K562 (cell line): ENCODE data around the gene PKD1L1. TPM values are rescaled to one million over a fixed set of nuclear protein-coding genes. Genes with fewer than 3 reads are reported as not detected.

Experiments
- BCOR ChIP-seq: fragments of 450-650 bp; IDR thresholded peaks from 2 replicates; pipeline ENCODE4 v1.6.1; 2016
- CBX3 ChIP-seq, 2 experiments: IDR thresholded peaks; 1 replicate in 1 of 2; 2 replicates in 1 of 2; pipeline ENCODE4 v1.6.1; 2012; ENCODE audit warnings: inconsistent platforms in 2 of 2, low read length in 2 of 2, borderline replicate concordance in 1 of 2, control low read depth in 1 of 2
- FOXJ3 ChIP-seq: sonication (generic); formaldehyde crosslinking; IDR thresholded peaks from 2 replicates; pipeline ENCODE4 v1.4.0; 2020; ENCODE audit warnings: mild to moderate bottlenecking, missing genetic modification reagents
- HOXB6 ChIP-seq: fragments of 250-450 bp; sonication (Bioruptor Pico); IDR thresholded peaks from 2 replicates; pipeline ENCODE4 v1.5.1; 2022; ENCODE audit warnings: mild to moderate bottlenecking, borderline replicate concordance
- MTF1 ChIP-seq: fragments of 250-450 bp; sonication (Bioruptor Pico); IDR thresholded peaks from 2 replicates; pipeline ENCODE4 v1.9.0; 2021; ENCODE audit warnings: moderate library complexity, mild to moderate bottlenecking, inconsistent platforms, borderline replicate concordance
- MXI1 ChIP-seq: IDR thresholded peaks from 2 replicates; pipeline ENCODE4 v1.6.1; 2011; ENCODE audit warnings: low read depth, mild to moderate bottlenecking, improper control_type of control experiment, low read length
- NR2C1 ChIP-seq, 2 experiments: fragments of 450-650 bp; IDR thresholded peaks; 2 replicates each; pipeline ENCODE4 v1.6.1; 2017; ENCODE audit warnings: mild to moderate bottlenecking in 2 of 2, antibody characterized with exemption in 1 of 2, inconsistent platforms in 1 of 2, missing compliant biosample characterization in 1 of 2, missing genetic modification characterization in 1 of 2
- PCBP2 ChIP-seq: fragments of 200-400 bp; formaldehyde crosslinking; IDR thresholded peaks from 2 replicates; pipeline ENCODE4 v1.6.1; 2018; ENCODE audit warnings: low read length, low read depth, mild to moderate bottlenecking, moderate library complexity; ENCODE audit not compliant: poor library complexity, severe bottlenecking
- POLR2B ChIP-seq: fragments of 450-650 bp; IDR thresholded peaks from 2 replicates; pipeline ENCODE4 v1.6.1; 2018; ENCODE audit warnings: low read depth; ENCODE audit not compliant: partially characterized antibody
- RBM17 ChIP-seq: fragments of 200-400 bp; formaldehyde crosslinking; IDR thresholded peaks from 2 replicates; pipeline ENCODE4 v1.6.1; 2017; ENCODE audit warnings: low read depth, mild to moderate bottlenecking, low read length, borderline replicate concordance
- RBM34 ChIP-seq: fragments of 200-400 bp; formaldehyde crosslinking; IDR thresholded peaks from 2 replicates; pipeline ENCODE4 v1.6.1; 2018; ENCODE audit warnings: low read length, borderline replicate concordance; ENCODE audit not compliant: insufficient read depth
- SIX5 ChIP-seq, 2 experiments: IDR thresholded peaks; 2 replicates each; pipeline ENCODE4 v1.6.1; 2011; ENCODE audit warnings: low read length in 2 of 2, borderline replicate concordance in 1 of 2, low read depth in 1 of 2, mild to moderate bottlenecking in 1 of 2, moderate library complexity in 1 of 2; ENCODE audit not compliant: insufficient read depth in 1 of 2
- SLC30A9 ChIP-seq: fragments of 250-450 bp; sonication (Bioruptor Pico); IDR thresholded peaks from 2 replicates; pipeline ENCODE4 v1.8.0; 2022; ENCODE audit warnings: mild to moderate bottlenecking, moderate library complexity
- SMAD2 ChIP-seq: fragments of 150-350 bp; IDR thresholded peaks from 2 replicates; pipeline ENCODE4 v1.6.1; 2014; ENCODE audit warnings: low read depth, mild to moderate bottlenecking, low read length
- STAT6 ChIP-seq: sonication (generic); formaldehyde crosslinking; IDR thresholded peaks from 2 replicates; pipeline ENCODE4 v1.8.1; 2023; ENCODE audit warnings: mild to moderate bottlenecking, missing genetic modification reagents
- TAL1 ChIP-seq: fragments of 450-650 bp; IDR thresholded peaks from 2 replicates; pipeline ENCODE4 v1.6.1; 2016; ENCODE audit warnings: mild to moderate bottlenecking
- ZBTB1 ChIP-seq: sonication (generic); formaldehyde crosslinking; IDR thresholded peaks from 2 replicates; pipeline ENCODE4 v1.8.1; 2023; ENCODE audit warnings: missing genetic modification reagents, low read depth, mild to moderate bottlenecking, borderline replicate concordance
- ZFP30 ChIP-seq: fragments of 250-450 bp; sonication (Bioruptor Pico); IDR thresholded peaks from 2 replicates; pipeline ENCODE4 v1.8.0; 2022; ENCODE audit warnings: moderate library complexity, mild to moderate bottlenecking, inconsistent platforms, borderline replicate concordance
- ZNF174 ChIP-seq: fragments of 250-450 bp; sonication (Bioruptor Pico); IDR thresholded peaks from 2 replicates; pipeline ENCODE4 v1.4.0; 2020; ENCODE audit warnings: mild to moderate bottlenecking
- ZNF277 ChIP-seq: fragments of 250-450 bp; sonication (Bioruptor Pico); IDR thresholded peaks from 2 replicates; pipeline ENCODE4 v1.8.0; 2022; ENCODE audit warnings: inconsistent platforms, mild to moderate bottlenecking, moderate library complexity, borderline replicate concordance
- polyA plus RNA-seq, 8 experiments: library from polyadenylated mRNA; depleted of rRNA in 4 of 8; stranded (reverse) in 5 of 8; unstranded in 3 of 8; fragments of >200 nt; fragmentation: Nextera tagmentation in 2 of 8; fragmentation: Illumina TruSeq in 1 of 8; extraction: Ambion mirVana in 2 of 8; extraction: Trizol in 1 of 8; gene quantifications; 2 replicates each; pipeline versions ENCODE4 v1.2.1 to v1.2.3, GENCODE V29; 2011 to 2014; ENCODE audit warnings: inconsistent platforms in 1 of 8, missing spikeins in 1 of 8
- total RNA-seq, 7 experiments: library from RNA; depleted of rRNA in 6 of 7; stranded (reverse); fragments of >200 nt in 6 of 7; fragmentation: Illumina TruSeq in 2 of 7; extraction: Trizol in 2 of 7; gene quantifications; 2 replicates each; pipeline versions ENCODE4 v1.2.1 to v1.2.3, GENCODE V29; 2011 to 2021; ENCODE audit warnings: low replicate concordance in 1 of 7
- TF ChIP-seq, protein P1 (sequence below): IDR thresholded peaks from 2 replicates; pipeline ENCODE4 v1.6.1; 2011; ENCODE audit warnings: borderline replicate concordance, low read depth, mild to moderate bottlenecking, moderate library complexity, low read length; ENCODE audit not compliant: insufficient read depth, poor library complexity, severe bottlenecking

PKD1L1 gene
- total and polyA plus RNA-seq, 9 of the 15 experiments (the other 6 are each of a cell fraction or from before 2014, with no cell fraction given) = 0.01 to 0.02 TPM; not detected in 7

DNA sequence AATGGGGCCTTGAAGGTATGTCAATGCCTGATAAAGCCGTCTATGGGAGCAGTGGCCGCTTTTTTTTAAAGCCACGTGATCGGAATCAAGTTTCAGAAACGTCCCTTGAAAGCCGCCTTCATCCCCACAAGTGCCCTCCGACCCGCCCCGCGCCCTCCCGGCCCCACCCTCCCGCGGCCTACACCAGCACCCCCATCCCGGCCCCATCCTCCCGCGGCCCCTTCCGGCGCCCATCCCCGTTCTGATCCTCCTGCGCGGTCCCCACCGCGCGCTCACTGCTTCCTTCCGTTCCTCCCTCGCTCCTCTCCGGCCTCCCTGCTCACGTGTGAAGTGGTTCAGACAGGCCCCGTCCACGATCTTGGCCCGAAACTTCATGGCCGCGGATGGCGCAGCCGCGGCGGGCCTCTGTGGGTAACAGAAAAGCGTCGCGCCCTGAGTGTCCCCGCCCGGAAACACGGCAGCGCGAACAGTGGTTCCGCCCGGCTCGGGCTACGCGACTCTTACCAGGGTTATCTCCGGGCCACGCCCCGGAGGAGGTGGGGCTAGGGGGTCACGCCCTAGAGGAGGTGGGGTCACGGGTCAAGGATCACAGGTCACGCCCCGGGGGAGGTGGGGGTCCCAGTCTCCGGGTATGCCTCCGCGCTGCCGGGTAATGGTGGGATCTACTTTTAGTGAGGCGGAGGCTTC is 31.0 kb upstream of the PKD1L1 start, which contains the start of gene HUS1 (continued):
- TF ChIP-seq, protein P1, sequence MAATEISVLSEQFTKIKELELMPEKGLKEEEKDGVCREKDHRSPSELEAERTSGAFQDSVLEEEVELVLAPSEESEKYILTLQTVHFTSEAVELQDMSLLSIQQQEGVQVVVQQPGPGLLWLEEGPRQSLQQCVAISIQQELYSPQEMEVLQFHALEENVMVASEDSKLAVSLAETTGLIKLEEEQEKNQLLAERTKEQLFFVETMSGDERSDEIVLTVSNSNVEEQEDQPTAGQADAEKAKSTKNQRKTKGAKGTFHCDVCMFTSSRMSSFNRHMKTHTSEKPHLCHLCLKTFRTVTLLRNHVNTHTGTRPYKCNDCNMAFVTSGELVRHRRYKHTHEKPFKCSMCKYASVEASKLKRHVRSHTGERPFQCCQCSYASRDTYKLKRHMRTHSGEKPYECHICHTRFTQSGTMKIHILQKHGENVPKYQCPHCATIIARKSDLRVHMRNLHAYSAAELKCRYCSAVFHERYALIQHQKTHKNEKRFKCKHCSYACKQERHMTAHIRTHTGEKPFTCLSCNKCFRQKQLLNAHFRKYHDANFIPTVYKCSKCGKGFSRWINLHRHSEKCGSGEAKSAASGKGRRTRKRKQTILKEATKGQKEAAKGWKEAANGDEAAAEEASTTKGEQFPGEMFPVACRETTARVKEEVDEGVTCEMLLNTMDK = no peak
- TF ChIP-seq STAT6 (CRISPR knock-in tag) (no peak), SLC30A9 (CRISPR knock-in tag) (no peak), ZNF277 (no peak), HOXB6 (CRISPR knock-in tag) (no peak), ZFP30 (CRISPR knock-in tag) (no peak), NR2C1 (IDR thresholded peaks at IDR 0.05) (peak; percentile 99), NR2C1 (tag; IDR thresholded peaks at IDR 0.05) (peak; percentile 99), MTF1 (CRISPR knock-in tag) (no peak), MXI1 (no peak), SIX5 (IDR thresholded peaks at IDR 0.05; ENCODE audit: borderline replicate concordance in 1 of 2, insufficient read depth in 1 of 2, low read depth in 1 of 2, low read length in 2 of 2) (peak; percentile 34 to 46; a peak in 3 of 4 replicates), POLR2B (peak; percentile 91), TAL1 (no peak), RBM34 (no peak), SMAD2 (no peak), FOXJ3 (CRISPR knock-in tag) (no peak), ZNF174 (CRISPR knock-in tag) (no peak), RBM17 (no peak), PCBP2 (no peak), ZBTB1 (CRISPR knock-in tag) (no peak), CBX3 (IDR thresholded peaks at IDR 0.05; ENCODE audit: borderline replicate concordance in 1 of 2, low read length in 2 of 2) (peak in 1 of 2 experiments; percentile 86; a peak in 2 of 3 replicates), BCOR (no peak)
